Hematopoietic multipotent progenitor cell treated with erythropoietin and hydrocortisone succinate and interleukin-3 and kit ligand, for 15 days (in vitro differentiated cells): ENCODE results near the gene SUSD2.
"Not testable (repeated sequence)": the region's sequence is repeated elsewhere in the genome, so short reads cannot be mapped to it uniquely, and the experiment has no call there.

Experiments used
- DNase-seq: peaks from one replicate; pipeline ENCODE4 v3.0.0-alpha.2; 2015; ENCODE audit warnings: low spot score

The SUSD2 gene

DNA sequence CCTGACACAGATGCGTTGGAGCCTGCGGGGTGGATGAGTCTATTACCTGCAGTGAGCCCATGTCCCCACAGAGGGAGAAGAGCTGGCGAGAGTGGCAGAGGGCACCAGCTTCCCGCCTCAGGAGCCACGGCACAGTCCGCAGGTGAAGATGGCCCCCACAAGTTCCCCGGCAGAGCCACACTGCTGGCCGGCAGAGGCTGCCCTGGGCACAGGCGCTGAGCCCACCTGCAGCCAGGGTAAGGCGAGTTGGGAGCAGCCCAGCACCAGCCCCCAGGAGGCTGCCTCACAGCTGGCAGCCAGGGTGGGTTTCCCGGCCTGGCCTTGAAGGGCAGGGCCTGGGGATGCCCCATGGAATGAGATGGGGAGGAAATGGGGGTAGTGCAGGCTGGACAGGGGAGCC is 5.2 kb upstream of the SUSD2 start:
- DNase-seq: no peak

DNA sequence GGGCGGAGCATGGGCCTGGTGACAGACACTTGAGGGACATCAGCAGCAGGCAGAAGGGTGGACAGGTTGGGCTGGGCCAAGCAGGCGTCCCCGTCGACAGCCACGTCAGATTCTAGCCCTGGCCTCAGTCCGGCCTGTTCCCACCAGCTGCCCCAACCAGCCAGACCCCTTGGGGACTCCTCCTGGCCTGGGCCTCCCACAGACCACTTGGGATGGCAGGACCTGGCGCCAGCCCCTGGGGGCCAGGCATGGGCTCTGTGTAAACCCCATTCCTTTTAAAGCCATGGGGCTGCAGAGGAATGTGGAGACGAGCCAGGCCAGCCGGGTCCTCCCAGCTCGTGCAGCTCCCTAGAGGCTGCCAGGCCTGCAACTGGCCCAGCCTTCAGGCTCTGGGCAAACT is 4.7 kb upstream of the SUSD2 start:
- no peak for DNase-seq

DNA sequence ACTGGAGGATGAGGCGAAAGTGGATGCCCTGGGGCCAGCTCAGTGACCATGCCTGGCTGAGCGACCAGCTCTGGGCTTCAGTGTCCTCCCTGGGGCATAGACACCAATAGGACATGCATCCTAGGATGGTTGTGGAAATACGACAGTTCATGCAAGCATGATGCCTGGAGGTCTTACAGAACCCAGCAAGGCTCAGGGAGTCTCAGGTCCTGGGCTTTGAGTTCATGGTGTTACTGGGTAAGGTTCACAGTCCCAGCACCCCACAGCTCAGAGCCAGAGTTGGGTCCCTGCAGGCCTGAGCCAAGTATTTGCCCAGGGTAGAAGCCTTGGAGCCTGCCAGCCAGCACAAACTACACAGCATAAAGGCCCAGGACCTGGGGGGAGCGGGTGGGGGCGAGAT is 4.2 kb upstream of the SUSD2 start:
- no peak for DNase-seq

DNA sequence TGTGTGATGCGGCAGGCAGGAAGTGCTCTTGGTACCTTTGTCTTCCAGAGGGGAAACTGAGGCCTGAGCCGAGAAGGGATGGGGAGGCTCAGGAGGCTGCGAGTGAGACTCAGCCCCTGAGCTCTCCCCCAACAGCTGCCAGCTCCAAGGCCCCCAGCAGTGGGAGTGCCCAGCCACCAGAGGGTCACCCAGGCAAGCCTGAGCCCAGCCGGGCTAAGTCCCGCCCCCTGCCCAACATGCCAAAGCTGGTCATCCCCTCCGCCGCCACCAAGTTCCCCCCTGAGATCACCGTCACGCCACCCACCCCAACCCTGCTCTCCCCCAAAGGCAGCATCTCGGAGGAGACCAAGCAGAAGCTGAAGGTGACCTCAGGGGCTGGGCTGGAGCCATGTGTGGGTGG is 3.8 kb upstream of the SUSD2 start:
- DNase-seq: no peak

DNA sequence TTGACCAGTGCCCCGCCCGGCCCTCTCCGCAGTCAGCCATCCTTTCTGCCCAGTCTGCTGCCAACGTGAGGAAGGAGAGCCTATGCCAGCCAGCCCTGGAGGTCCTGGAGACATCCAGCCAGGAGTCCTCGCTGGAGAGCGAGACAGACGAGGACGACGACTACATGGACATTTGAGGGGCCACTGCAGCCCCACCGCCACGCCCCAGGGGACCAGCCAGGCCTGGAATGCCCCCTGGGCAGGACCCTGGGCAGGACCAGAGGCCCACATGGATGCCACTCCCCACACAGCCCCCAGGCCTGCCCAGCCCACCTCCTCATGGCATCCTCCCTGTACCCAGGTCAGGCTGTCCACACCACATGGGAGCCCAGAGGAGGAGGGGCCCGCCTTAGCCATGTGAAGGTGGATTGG is 3.3 kb upstream of the SUSD2 start:
- DNase-seq: no peak

DNA sequence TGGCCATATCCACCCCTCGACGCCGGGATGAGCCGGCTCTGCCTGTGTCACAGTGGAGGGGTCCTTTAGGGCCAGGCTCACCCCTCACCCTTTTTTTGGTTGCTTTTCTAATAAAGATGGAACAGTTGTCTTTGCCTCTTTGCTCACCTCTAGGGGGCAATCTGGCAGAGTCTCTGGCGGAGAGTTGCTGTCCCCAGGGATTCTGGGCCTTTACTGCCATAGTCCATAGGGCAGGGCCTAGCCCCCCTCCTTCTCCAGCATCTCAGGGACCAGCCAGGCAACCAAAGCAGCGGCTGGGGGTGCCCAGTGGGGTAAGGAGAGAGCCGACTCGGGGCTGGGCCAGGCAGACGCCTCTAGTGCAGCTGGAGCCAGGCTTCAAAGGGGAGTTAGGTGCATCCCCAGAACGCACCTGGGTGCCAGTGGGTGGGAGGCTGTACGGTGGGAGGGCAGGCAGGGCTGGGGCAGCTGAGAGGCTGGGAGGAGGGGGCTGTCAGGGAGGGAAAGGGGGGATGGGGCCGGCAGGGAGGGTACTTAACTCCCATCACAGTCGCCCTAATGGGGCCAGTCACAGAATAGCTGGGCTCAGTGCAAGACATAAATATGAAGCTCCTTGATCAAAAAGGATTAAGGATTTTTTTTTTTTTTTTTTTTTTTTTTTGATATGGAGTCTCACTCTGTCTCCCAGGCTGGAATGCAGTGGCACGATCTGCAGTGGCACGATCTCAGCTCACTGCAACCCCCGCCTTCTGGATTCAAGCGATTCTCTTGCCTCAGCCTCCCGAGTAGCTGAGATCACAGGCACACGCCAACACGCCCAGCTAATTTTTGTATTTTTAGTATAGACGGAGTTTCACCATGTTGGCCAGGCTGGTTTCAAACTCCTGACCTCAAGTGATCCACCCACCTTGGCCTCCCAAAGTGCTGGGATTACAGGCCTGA is 2.5 kb upstream of the SUSD2 start:
- no peak for DNase-seq

DNA sequence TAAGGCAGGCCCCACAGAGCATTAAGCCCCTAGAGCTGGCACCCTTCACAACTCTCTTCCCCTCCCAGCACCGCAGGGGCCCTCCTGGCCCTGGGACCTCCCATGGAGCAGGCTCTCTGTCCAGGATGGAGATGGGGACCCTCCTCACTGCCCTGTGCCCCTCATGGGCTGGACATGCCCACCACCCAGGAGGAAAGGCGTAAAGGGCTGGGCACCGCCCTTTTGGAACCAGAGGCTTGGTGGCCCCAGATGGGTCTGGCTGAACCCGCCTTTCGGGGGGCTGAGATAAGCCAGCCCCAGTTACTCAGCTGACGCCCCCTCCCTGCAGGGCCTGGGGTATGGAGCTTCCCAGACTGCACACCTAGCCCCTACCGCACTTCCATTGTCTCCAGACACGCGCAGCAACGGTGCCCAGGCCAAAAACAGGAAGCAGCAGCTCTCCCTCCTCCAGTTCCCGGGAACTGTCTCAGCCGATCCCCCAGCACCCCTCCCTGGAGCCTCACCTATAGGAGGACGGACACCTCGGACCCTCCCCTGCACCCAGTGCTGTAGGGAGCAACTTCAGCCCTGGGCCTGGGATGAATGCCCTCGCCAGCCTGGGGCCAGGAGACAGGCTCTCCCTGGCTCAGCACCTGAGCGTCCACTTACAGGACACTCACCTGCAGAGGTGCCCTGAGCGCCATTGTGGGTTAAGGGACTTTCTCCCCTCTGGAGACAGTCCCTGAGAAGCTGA is 1.6 kb upstream of the SUSD2 start:
- DNase-seq: no peak

DNA sequence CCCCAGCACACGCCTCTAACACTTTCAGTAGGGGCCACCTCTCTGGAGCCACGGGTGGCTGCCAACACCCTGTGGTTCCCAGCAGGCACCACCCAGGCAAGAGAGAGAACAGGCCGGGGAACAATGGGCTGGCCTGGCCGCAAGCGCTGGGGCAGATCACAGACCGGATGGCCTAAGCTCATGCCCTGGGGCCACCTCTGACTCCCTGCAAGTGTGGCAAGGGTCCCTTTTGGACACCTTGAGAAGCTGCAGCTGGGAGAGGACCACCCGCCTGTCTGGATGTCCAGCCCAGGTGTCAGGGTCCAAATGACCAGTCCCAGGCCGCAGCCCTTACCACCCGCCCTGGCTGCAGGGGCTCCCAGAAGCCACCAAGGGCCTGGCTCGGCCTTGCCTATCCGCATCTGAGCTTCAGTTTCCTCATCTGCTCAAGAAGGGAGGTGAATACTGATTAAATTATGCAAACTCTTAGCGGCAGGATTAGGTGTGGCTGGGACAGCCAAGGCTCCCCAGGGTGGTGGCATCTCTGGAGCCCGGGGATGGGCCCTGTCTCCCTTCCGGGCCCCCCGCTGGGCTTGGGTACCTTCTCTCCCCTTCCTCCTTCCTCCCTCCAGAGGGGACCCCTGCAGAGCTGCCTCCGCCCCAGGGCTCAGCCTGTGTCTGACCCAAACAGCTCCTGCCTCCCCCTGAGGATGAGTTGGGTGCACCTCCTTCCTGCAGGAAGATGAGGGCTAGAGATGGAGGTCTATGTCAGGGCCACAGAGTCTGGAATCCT is 785 bp upstream of the SUSD2 start:
- DNase-seq: no peak

DNA sequence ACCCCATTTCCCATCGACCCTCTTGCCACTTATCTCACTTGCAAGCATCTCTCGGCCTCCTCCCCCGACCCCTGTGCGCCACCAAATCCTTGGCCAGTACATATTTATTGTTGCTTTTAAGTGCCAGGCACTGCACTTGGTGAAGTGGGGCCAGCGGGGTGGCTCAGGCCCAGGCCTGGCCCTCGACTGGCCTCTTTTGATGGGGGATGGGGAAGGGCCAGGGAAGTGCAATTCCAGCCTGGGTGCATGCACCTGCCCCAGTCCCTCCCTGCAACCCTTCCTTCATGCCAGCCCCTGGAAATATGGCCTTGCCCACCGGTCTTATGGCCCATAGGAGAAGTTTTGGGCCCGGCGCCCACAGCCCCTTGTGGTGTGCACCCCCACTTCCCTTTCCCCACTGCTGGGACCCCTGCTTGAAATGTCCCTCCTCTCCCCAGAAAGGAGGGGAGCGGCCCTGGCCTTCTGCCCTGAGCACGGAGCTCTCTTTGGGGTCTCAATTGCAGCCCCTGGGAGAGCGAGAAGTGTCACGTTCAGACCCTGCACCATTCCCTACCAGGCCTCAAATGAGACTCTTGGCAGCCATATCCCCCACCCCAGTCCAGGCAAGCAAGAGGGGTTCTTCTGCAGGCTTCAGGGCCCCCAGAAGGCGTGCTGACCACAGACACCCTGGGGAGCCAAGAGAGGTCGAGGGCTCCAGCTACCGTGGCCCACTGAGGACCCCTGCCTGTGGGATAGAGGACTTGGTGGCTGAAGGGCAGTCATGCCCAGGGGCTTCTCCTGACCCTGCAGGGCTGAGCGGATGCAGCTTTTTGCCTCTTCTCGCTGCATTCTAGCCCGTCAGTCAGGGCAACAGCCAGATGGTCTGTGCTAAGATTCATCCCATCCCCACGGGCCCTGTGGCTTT is 961 bp downstream of the SUSD2 start:
- no peak for DNase-seq

DNA sequence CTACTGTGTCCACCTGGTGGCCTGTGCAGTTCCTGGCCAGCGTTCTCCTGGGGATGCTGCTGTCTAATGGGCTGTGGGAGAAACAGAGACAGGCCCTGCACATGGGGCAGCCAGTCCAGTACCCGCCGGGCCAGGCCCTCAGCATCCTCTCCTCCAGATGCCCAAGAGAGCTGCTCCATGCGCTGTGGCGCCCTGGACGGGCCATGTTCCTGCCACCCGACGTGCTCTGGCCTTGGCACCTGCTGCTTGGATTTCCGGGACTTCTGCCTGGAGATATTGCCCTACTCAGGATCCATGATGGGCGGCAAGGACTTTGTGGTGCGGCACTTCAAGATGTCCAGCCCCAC is 1.6 kb downstream of the SUSD2 start:
- not testable (repeated sequence) for DNase-seq

DNA sequence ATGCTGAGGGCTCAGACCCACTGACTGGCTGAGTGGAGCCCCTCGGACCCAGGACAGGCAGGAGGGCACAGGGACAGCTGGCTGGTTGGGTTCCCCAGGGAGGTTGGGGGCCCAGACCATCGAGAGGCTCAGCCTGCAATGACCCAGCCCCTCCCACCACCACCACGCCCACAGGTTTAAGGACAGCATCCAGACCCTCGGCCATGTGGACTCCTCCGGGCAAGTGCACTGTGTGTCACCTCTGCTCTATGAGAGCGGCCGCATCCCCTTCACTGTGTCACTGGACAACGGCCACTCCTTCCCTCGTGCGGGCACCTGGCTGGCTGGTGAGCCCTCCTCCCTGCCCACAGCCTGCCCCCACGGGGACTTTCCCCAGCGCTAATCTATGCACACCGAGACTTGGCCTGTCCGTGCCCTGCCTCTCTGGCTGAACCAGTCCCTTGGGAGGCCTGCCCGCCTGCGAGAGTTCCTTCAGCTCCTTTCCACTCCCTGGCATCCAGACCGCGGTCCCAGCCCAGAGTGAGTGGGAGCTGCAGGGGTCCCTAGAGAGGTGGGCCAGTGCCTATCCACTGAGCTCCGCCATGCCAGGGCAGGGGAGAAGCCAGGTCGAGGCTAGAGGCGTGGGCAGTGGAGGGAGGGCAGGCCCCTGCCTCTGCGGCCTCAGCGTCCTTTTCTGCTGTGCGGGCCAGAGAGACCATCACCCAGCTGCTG is 2.2 kb downstream of the SUSD2 start:
- no peak for DNase-seq

DNA sequence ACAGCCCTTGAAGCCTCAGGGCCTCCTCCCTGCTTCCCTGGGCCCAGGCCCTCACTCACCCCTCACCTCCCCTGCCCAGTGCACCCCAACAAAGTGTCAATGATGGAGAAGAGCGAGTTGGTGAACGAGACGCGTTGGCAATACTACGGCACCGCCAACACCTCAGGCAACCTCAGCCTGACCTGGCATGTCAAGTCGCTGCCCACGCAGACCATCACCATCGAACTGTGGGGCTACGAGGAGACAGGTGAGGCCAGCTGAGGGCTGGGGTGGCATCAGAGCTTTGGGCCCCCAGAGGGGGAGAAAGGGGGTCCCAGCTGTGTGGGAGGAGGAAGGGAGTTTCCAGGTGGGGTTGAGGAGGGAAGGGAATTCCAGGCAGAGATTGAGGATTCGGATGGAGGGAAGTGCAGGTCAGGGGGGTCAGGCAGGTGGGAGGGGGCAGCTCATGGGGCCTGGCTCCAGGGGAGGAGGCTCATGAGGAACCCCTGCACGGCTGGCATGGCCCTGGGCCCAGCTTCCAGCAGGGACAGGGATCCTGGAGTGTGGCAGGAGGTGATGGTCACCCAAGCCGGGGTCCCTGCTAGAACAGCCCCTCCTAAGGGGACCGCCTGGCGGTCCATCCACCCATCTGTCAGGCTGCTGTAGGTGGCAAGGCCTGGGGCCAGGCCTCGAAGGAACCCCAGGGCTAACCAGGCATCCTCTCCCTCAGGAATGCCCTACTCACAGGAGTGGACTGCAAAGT is 2.9 kb downstream of the SUSD2 start:
- DNase-seq: no peak

DNA sequence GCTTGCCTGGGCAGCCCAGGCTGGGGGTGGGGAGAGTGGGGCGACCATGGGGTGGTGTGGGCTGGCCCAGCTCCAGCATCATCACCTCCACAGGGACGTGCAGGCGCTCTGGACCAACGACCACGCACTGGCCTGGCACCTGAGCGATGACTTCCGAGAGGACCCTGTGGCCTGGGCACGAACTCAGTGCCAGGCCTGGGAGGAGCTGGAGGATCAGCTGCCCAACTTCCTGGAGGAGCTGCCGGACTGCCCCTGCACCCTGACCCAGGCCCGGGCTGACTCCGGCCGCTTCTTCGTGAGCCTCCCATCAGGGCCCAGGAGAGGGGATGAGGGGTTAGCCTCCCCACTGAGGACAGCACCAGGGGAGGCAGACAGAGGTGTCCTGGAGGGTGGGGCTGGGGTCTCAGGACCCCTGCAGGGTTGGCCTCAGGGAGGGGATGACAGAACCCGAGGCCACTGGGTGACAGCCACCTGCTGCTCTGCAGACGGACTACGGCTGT is 3.8 kb downstream of the SUSD2 start:
- no peak for DNase-seq

DNA sequence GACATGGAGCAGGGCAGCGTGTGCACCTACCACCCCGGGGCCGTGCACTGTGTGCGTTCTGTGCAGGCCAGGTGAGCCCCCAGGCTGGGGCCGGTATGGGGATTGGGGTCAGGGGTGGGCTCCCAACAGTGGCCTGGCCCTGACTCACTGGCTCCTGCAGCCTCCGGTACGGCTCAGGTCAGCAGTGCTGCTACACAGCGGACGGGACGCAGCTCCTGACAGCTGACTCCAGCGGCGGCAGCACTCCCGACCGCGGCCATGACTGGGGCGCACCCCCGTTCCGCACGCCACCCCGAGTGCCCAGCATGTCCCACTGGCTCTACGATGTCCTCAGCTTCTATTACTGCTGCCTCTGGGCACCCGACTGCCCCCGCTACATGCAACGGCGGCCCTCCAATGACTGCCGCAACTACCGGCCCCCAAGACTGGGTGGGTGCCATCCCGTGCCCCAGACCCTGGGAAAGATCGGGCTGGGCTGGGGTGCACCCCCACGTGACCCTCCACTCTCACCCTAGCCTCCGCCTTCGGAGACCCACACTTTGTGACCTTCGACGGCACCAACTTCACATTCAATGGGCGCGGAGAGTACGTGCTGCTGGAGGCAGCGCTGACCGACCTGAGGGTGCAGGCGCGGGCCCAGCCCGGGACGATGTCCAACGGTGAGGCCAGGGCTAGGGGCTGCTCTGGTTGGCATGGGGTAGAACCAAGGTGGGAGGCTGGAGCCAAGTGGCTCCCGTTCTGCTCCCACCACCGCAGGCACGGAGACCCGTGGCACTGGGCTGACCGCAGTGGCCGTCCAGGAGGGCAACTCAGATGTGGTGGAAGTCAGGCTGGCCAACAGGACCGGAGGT is 4.4 kb downstream of the SUSD2 start:
- no peak for DNase-seq

DNA sequence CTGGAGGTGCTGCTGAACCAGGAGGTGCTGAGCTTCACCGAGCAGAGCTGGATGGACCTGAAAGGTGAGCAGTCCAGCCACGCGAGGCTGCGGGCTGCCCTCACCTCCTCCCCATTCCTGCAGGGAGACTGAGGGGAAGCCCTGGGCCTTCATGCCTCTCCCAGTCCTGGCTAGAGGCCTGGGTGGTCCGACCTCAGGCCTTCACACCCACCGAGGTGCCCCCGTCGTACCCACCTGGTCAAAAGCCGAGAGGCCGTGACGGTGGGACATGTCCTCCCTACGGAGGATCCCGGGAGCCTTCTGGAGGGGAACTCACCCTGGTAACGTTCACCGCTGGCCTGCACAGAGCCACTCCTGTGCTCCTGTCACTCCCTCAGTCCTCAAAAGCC is 5.1 kb downstream of the SUSD2 start:
- DNase-seq: no peak

DNA sequence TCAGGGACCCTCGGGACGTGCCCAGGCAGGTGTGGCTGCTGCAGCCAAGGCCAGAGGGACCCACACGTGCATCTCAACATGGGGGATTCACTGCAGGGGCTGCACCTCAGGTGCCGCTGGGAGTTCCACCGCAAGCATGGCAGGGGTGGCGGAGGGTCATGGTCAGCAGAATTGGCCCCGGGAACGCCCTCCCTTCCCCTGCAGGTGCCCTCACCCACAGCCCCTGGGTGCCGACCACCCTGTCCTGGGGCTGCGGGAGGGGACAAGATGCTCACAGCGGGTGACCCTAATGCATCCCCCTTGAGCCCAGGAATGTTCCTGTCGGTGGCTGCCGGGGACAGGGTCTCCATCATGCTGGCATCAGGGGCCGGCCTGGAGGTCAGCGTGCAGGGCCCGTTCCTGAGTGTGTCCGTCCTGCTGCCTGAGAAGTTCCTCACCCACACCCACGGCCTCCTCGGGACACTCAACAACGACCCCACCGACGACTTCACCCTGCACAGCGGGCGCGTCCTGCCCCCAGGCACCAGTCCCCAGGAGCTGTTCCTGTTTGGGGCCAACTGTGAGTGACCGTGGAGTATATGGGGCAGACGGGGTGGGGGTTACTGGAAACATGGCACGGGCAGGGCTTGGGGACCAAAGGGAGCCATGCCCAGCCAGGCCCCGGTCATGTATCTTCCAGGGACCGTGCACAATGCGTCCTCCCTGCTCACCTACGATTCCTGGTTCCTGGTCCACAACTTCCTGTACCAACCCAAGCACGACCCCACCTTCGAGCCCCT is 5.8 kb downstream of the SUSD2 start:
- DNase-seq: no peak

DNA sequence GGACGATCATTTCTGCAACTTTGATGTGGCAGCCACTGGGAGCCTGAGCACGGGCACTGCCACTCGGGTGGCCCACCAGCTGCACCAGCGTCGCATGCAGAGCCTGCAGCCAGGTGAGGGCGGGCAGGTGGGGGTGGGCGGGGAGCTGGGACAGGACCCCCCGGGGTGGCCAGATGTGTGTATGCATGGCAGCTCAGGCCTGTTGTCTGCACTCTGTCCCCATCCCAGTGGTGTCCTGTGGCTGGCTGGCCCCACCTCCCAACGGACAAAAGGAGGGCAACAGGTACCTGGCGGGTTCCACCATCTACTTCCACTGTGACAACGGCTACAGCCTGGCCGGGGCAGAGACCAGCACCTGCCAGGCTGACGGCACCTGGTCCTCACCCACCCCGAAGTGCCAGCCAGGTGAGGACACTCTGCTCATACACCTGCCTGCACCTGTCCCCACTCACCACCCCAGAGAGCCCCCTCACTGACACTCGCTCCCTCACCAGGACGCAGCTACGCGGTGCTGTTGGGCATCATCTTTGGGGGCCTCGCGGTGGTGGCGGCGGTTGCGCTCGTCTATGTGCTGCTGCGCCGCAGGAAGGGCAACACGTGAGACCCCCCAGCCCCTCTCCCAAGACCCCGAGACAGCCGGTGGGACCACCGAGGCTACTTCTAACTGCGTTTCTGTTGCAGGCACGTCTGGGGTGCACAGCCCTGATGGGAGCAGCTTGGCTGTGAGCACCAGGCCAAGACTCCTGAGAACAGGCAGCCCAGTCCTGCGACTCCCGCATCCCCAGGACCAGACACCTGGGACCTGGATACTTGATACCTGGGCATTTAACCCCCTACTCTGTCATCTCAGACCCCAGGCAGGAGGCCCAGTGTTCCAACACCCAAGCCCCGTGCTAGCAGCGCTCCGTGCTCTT is 6.7 kb downstream of the SUSD2 start:
- DNase-seq: no peak
